Skeletal muscle satellite cell (primary cell): ENCODE measurements around the gene APOC3.

Experiments used
- H3K27me3 ChIP-seq: 2 replicates; pipeline ENCODE4 v1.7.0; 2013; ENCODE audit warnings: low read length; ENCODE audit not compliant: control insufficient read depth, insufficient read depth
- H3K36me3 ChIP-seq: 2 replicates; pipeline ENCODE4 v1.7.0; 2013; ENCODE audit warnings: mild to moderate bottlenecking, control low read depth, low read length; ENCODE audit not compliant: insufficient read depth
- H3K4me1 ChIP-seq: 2 replicates; pipeline ENCODE4 v1.7.0; 2013; ENCODE audit warnings: low read length; ENCODE audit not compliant: control insufficient read depth, insufficient read depth
- H3K4me2 ChIP-seq: 2 replicates; pipeline ENCODE4 v1.7.0; 2013; ENCODE audit warnings: mild to moderate bottlenecking, low read length
- H3K4me3 ChIP-seq: 2 replicates; pipeline ENCODE4 v1.7.0; 2013; ENCODE audit warnings: low read length
- H3K9ac ChIP-seq: 2 replicates; pipeline ENCODE4 v1.7.0; 2013; ENCODE audit warnings: mild to moderate bottlenecking, low read depth, low read length, moderate library complexity
- H3K9me3 ChIP-seq: replicated peaks from 2 replicates; pipeline ENCODE4 v1.7.0; 2013; ENCODE audit warnings: mild to moderate bottlenecking, control low read depth, low read length

Gene APOC3

DNA sequence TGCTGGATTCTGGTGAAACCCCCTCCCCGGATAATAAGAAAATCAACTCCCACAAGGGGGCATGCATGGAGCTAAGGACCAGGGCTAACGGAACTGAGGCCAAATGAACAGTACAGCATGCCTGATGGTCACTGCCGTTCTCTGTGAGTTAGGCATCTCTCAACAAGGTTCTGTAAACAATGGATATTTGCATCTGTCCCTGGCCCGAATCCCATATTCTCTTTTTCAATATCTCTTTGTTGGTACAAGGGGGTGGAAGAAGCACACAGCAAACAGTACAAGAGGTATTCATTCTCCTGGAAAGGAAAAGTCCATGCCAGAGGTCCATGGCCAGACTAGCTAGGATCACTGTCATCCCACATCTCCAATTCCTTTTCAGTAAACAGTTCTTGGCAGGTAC, 39.9 kb downstream of the APOC3 start:
- Histone ChIP-seq H3K4me2 (no peak overlapping the region), H3K4me3 (no peak overlapping the region), H3K9ac (no peak overlapping the region), H3K36me3 (peaks cover 31% of the 10 kb centered on the region), H3K9me3 (no peaks in the 10 kb centered on the region), H3K4me1 (peaks cover 61% of the 10 kb centered on the region), H3K27me3 (no peaks in the 10 kb centered on the region)

- peaks cover 31% of the 10 kb centered on the region for H3K36me3 ChIP-seq
- peak overlapping the region; percentile 61 for H3K9ac ChIP-seq
- H3K4me3 ChIP-seq, result no peak overlapping the region
- H3K9me3 ChIP-seq, result no peaks in the 10 kb centered on the region
- no peak overlapping the region for H3K4me2 ChIP-seq
- no peaks in the 10 kb centered on the region for H3K27me3 ChIP-seq
- peaks cover 58% of the 10 kb centered on the region for H3K4me1 ChIP-seq
Measured at GRCh38 chr11:116870054-116870453, 40.3 kb downstream of the APOC3 start.

DNA sequence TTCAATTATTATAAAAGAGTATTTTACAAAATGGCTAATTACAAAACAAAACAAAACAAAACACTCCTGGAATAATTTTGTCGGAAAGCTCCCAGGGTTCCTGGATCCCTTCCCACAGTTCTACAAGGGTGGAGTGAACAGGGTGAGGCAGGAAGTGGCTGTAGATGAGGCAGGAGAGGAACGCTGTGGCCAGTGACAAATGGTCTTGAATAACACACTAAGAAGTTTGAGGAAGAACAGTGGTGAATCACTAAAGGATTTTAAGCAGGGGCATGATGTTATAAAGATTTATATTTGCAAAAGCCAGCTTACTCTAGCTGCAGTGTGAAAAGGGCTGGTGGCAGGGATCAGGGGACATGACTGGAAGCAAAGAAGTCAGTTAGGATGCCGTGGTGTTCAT, 41.5 kb downstream of the APOC3 start:
- Histone ChIP-seq H3K9me3 (no peaks in the 10 kb centered on the region), H3K4me3 (peak overlapping the region; percentile 45), H3K36me3 (peaks cover 34% of the 10 kb centered on the region), H3K4me2 (peak overlapping the region; percentile 65), H3K27me3 (no peaks in the 10 kb centered on the region), H3K4me1 (peaks cover 46% of the 10 kb centered on the region), H3K9ac (peak overlapping the region; percentile 77)

- H3K4me3 ChIP-seq, result no peak overlapping the region
- H3K36me3 ChIP-seq, result peaks cover 17% of the 10 kb centered on the region
- no peaks in the 10 kb centered on the region for H3K9me3 ChIP-seq
- peaks cover 46% of the 10 kb centered on the region for H3K4me1 ChIP-seq
- H3K4me2 ChIP-seq, result no peak overlapping the region
- H3K27me3 ChIP-seq, result no peaks in the 10 kb centered on the region
- H3K9ac ChIP-seq, result peak overlapping the region; percentile 23
Measured at GRCh38 chr11:116873381-116873780, 43.7 kb downstream of the APOC3 start.

- no peaks in the 10 kb centered on the region for H3K9me3 ChIP-seq
- peaks cover 46% of the 10 kb centered on the region for H3K4me1 ChIP-seq
- no peak overlapping the region for H3K9ac ChIP-seq
- H3K4me3 ChIP-seq, result no peak overlapping the region
- H3K36me3 ChIP-seq, result peaks cover 17% of the 10 kb centered on the region
- H3K27me3 ChIP-seq, result no peaks in the 10 kb centered on the region
- no peak overlapping the region for H3K4me2 ChIP-seq
Measured at GRCh38 chr11:116874251-116874650, 44.5 kb downstream of the APOC3 start.

DNA sequence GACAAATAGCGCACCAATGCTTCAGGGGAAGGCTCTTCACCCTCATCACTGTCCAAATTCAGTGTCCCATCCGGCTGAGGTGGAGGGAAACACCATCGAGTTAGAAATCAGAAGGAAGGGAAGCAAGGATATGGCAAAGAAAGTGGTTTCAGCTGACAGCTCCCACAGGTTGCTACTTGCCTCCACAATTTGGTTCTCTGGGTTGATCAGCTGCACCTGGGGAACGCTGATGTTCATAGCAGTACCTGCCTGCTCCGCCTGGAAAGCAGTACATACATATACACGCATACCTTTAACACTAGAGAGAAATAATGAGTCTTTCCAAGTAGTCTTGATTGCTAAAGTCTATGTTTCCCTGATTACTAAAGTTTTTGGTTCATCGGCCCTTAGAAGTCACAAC, 45.5 kb downstream of the APOC3 start:
- H3K4me1 ChIP-seq, result peaks cover 47% of the 10 kb centered on the region
- H3K9me3 ChIP-seq, result no peaks in the 10 kb centered on the region
- H3K4me3 ChIP-seq, result no peak overlapping the region
- H3K36me3 ChIP-seq, result peaks cover 10% of the 10 kb centered on the region
- no peak overlapping the region for H3K4me2 ChIP-seq
- H3K27me3 ChIP-seq, result no peaks in the 10 kb centered on the region
- no peak overlapping the region for H3K9ac ChIP-seq

- Histone ChIP-seq H3K9me3 (no peaks in the 10 kb centered on the region), H3K4me3 (no peak overlapping the region), H3K27me3 (no peaks in the 10 kb centered on the region), H3K36me3 (peaks cover 10% of the 10 kb centered on the region), H3K4me2 (no peak overlapping the region), H3K9ac (no peak overlapping the region), H3K4me1 (peaks cover 41% of the 10 kb centered on the region)
Measured at GRCh38 chr11:116876656-116877055, 46.9 kb downstream of the APOC3 start.

GRCh38 chr11:116879800-116880625, 50.3 kb downstream of the APOC3 start:
- H3K36me3 ChIP-seq, result peaks cover 3% of the 10 kb centered on the region

GRCh38 chr11:116881143-116881542, 51.4 kb downstream of the APOC3 start:
- Histone ChIP-seq H3K4me1 (peaks cover 19% of the 10 kb centered on the region), H3K4me3 (no peak overlapping the region), H3K9ac (no peak overlapping the region), H3K9me3 (no peaks in the 10 kb centered on the region), H3K4me2 (no peak overlapping the region), H3K36me3 (no peaks in the 10 kb centered on the region), H3K27me3 (no peaks in the 10 kb centered on the region)

More at GRCh38 chr11:116879800-116880625, 50.3 kb downstream of the APOC3 start:
- H3K9me3 ChIP-seq, result no peaks in the 10 kb centered on the region
- no peak overlapping the region for H3K9ac ChIP-seq
- H3K4me2 ChIP-seq, result no peak overlapping the region
- H3K4me3 ChIP-seq, result no peak overlapping the region
- no peaks in the 10 kb centered on the region for H3K27me3 ChIP-seq
- peaks cover 19% of the 10 kb centered on the region for H3K4me1 ChIP-seq

- no peak overlapping the region for H3K9ac ChIP-seq
- peaks cover 19% of the 10 kb centered on the region for H3K4me1 ChIP-seq
- H3K4me3 ChIP-seq, result no peak overlapping the region
- no peaks in the 10 kb centered on the region for H3K27me3 ChIP-seq
- H3K4me2 ChIP-seq, result no peak overlapping the region
- no peaks in the 10 kb centered on the region for H3K36me3 ChIP-seq
- H3K9me3 ChIP-seq, result no peaks in the 10 kb centered on the region
Measured at GRCh38 chr11:116882386-116882785, 52.7 kb downstream of the APOC3 start.
